SU-DHL-6 (cell line): ENCODE results near the gene CR2.

Source experiments
- EZH2phosphoT487 ChIP-seq: fragments of 200-600 bp; sonication (generic), shearing (Covaris generic); conservative IDR thresholded peaks from 2 replicates; pipeline ENCODE4 v1.6.1; 2018; ENCODE audit warnings: mild to moderate bottlenecking, antibody characterized with exemption, low read length, moderate library complexity, mixed read lengths
- TF ChIP-seq, protein P1 (sequence below): fragments of 200-600 bp; sonication (generic); IDR thresholded peaks from one replicate; pipeline ENCODE4 v1.5.1; 2017; ENCODE audit warnings: antibody characterized with exemption, mild to moderate bottlenecking, low read length, moderate library complexity; ENCODE audit not compliant: insufficient read depth, poor library complexity, severe bottlenecking

DNA sequence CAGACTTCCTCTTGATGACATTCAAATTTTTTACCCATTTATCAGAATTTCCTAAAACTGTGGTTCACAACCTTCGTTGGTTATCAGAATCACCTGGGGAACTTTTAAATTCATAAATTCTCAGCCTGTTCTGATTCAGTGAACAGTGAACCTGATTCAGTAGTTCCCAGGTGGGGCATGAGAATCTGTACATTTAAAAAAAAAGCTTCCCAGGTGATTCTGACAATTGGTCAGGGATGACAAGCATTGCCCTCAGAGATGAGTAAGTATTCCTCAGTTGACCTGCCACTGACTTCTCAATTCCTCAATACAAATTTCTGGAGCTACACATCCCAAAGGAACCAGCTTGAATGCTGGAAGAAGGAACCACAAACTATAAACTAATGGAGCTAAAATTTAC, 23.5 kb upstream of the CR2 start:
- TF ChIP-seq, protein P1, sequence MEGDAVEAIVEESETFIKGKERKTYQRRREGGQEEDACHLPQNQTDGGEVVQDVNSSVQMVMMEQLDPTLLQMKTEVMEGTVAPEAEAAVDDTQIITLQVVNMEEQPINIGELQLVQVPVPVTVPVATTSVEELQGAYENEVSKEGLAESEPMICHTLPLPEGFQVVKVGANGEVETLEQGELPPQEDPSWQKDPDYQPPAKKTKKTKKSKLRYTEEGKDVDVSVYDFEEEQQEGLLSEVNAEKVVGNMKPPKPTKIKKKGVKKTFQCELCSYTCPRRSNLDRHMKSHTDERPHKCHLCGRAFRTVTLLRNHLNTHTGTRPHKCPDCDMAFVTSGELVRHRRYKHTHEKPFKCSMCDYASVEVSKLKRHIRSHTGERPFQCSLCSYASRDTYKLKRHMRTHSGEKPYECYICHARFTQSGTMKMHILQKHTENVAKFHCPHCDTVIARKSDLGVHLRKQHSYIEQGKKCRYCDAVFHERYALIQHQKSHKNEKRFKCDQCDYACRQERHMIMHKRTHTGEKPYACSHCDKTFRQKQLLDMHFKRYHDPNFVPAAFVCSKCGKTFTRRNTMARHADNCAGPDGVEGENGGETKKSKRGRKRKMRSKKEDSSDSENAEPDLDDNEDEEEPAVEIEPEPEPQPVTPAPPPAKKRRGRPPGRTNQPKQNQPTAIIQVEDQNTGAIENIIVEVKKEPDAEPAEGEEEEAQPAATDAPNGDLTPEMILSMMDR = no peak
- TF ChIP-seq EZH2phosphoT487 = no peak
